Forelimb muscle (tissue), 1 donor: ENCODE results near the gene MAN2B1. TPM values are rescaled to one million over a fixed set of nuclear protein-coding genes. Genes with fewer than 3 reads are reported as not detected.
"Not testable (repeated sequence)": the region's sequence is repeated elsewhere in the genome, so short reads cannot be mapped to it uniquely, and the experiment has no call there.

Experiments
- DNase-seq: peaks from one replicate; pipeline ENCODE4 v3.0.0-alpha.2; 2013; ENCODE audit warnings: low read depth
- polyA plus RNA-seq: library from polyadenylated mRNA; unstranded; fragments of 120-200 nt; gene quantifications from one replicate; pipeline ENCODE4 v1.2.1, GENCODE V29; 2013; ENCODE audit not compliant: insufficient read length

MAN2B1 gene
- polyA plus RNA-seq = 23.4 TPM

- no peak for DNase-seq
Measured at GRCh38 chr19:12666265-12667048, at the start of gene MAN2B1, which contains the start of gene WDR83. Gene MAN2B1, minus strand, starts transcription at chr19:12666742. Its CDS starts 41 bp downstream, at chr19:12666701. Gene WDR83, plus strand, starts transcription at chr19:12666807. Its CDS starts 2,984 bp downstream, at chr19:12669791.

- DNase-seq = no peak
Measured at GRCh38 chr19:12715929-12716328, 49.4 kb upstream of the MAN2B1 start.

- DNase-seq = no peak
Measured at GRCh38 chr19:12715102-12715501, 48.6 kb upstream of the MAN2B1 start.

- DNase-seq = not testable (repeated sequence)
Measured at GRCh38 chr19:12713304-12713703, 46.8 kb upstream of the MAN2B1 start.

- not testable (repeated sequence) for DNase-seq
Measured at GRCh38 chr19:12712077-12712476, 45.5 kb upstream of the MAN2B1 start.

- DNase-seq = no peak
Measured at GRCh38 chr19:12711187-12711586, 44.6 kb upstream of the MAN2B1 start.

- no peak for DNase-seq
Measured at GRCh38 chr19:12708641-12709040, 42.1 kb upstream of the MAN2B1 start.

- DNase-seq = no peak
Measured at GRCh38 chr19:12706332-12706718, 39.8 kb upstream of the MAN2B1 start.

- DNase-seq = no peak
Measured at GRCh38 chr19:12705654-12706331, 39.3 kb upstream of the MAN2B1 start.

- no peak for DNase-seq
Measured at GRCh38 chr19:12705169-12705568, 38.6 kb upstream of the MAN2B1 start.

- no peak for DNase-seq
Measured at GRCh38 chr19:12703046-12703445, 36.5 kb upstream of the MAN2B1 start.

- DNase-seq = no peak
Measured at GRCh38 chr19:12701596-12702282, 35.2 kb upstream of the MAN2B1 start.

- DNase-seq = no peak
Measured at GRCh38 chr19:12698138-12698537, 31.6 kb upstream of the MAN2B1 start.

- DNase-seq = not testable (repeated sequence)
Measured at GRCh38 chr19:12697425-12697824, 30.9 kb upstream of the MAN2B1 start.

- peak; percentile 80 for DNase-seq
Measured at GRCh38 chr19:12696366-12697335, 30.1 kb upstream of the MAN2B1 start, which contains the start of gene FBXW9. Gene FBXW9, minus strand, starts transcription at chr19:12696631. Its CDS starts 50 bp downstream, at chr19:12696581.

GRCh38 chr19:12695997-12696365, 29.4 kb upstream of the MAN2B1 start:
- no peak for DNase-seq

GRCh38 chr19:12695514-12695913, 29.0 kb upstream of the MAN2B1 start:
- no peak for DNase-seq

GRCh38 chr19:12695096-12695495, 28.6 kb upstream of the MAN2B1 start:
- DNase-seq = no peak

GRCh38 chr19:12694641-12695040, 28.1 kb upstream of the MAN2B1 start:
- DNase-seq = no peak

- DNase-seq = no peak
Measured at GRCh38 chr19:12692960-12693359, 26.4 kb upstream of the MAN2B1 start.

GRCh38 chr19:12689581-12690216, 23.2 kb upstream of the MAN2B1 start:
- DNase-seq = no peak
